Measurements from ENCODE around the gene NR5A2. TPM values are rescaled to one million over a fixed set of nuclear protein-coding genes. Genes with fewer than 3 reads are reported as not detected.
A peak's percentile ranks its signal among the peaks of the same experiment; 100 is the strongest.

Gene NR5A2
- polyA plus RNA-seq, 1 donor from 2014 or later, result 0.09 TPM

DNA sequence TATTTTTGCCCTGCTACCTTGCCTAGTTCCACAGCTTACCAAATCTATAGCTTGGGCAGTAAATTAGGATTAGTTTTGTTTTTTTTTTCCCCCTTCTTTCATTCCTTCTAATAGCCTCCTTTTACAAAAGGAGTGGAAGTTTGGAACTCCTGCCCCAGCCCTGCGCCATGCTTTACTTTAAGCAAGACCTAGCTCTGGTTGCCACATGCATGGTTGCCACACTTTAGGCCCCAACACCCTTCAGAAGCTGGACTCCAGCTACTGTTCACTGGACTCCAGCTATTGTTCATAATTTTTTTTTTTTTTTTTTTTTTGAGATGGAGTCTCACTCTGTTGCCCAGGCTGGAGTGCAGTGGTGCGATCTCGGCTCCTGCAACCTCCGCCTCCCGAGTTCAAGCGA lies 115.8 kb downstream of the NR5A2 start:
- Mint-ChIP-seq H3K27me3 (no peaks in the 10 kb centered on the region), H3K4me3 (no peak overlapping the region), H3K27ac (peak overlapping the region in 1 of 3 donors; percentile 39), H3K36me3 (no peaks in the 10 kb centered on the region), H3K4me1 (peaks cover 7 to 17% (median 10%) of the 10 kb centered on the region in 3 donors), H3K9me3 (peaks cover 0 to 1% (median 0%) of the 10 kb centered on the region in 3 donors)

DNA sequence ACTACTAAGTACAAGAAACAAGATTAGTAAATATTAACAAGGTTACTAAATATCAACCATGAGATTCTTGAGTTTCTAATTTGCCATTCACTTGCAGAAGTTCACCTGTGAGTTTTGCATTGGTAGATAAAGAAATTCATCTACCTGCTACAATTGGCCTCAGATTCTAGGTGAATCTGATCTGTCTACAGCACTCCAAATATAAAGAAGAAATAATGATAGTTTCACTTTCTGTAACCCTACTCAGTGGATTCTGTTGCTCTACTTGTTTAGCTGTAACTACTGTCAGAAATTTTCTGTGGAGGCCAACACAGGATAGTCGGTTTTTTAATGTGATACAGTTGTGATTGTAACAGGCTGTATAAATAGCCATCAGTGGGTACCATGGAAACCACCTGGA lies 118.6 kb downstream of the NR5A2 start:
- no peak overlapping the region for H3K27ac Mint-ChIP-seq
- no peaks in the 10 kb centered on the region for H3K36me3 Mint-ChIP-seq
- no peak overlapping the region for H3K4me3 Mint-ChIP-seq
- H3K27me3 Mint-ChIP-seq, result no peaks in the 10 kb centered on the region
- peaks cover 19 to 27% (median 25%) of the 10 kb centered on the region in 3 donors for H3K4me1 Mint-ChIP-seq
- H3K9me3 Mint-ChIP-seq, result peaks cover 0 to 1% (median 0%) of the 10 kb centered on the region in 3 donors

GRCh38 chr1:200147094-200147493 lies 119.6 kb downstream of the NR5A2 start:
- H3K27me3 Mint-ChIP-seq, result no peaks in the 10 kb centered on the region
- H3K4me1 Mint-ChIP-seq, result peaks cover 21 to 31% (median 25%) of the 10 kb centered on the region in 3 donors
- peaks cover 0 to 1% (median 0%) of the 10 kb centered on the region in 3 donors for H3K9me3 Mint-ChIP-seq
- peak overlapping the region in 1 of 4 donors; percentile 33 for H3K4me3 Mint-ChIP-seq
- no peaks in the 10 kb centered on the region for H3K36me3 Mint-ChIP-seq
- H3K27ac Mint-ChIP-seq, result no peak overlapping the region

GRCh38 chr1:200147742-200148141 lies 120.2 kb downstream of the NR5A2 start:
- Mint-ChIP-seq H3K9me3 (peaks cover 0 to 1% (median 0%) of the 10 kb centered on the region in 3 donors), H3K27me3 (no peaks in the 10 kb centered on the region), H3K4me3 (no peak overlapping the region), H3K27ac (no peak overlapping the region), H3K36me3 (no peaks in the 10 kb centered on the region), H3K4me1 (peaks cover 27 to 36% (median 28%) of the 10 kb centered on the region in 3 donors)

DNA sequence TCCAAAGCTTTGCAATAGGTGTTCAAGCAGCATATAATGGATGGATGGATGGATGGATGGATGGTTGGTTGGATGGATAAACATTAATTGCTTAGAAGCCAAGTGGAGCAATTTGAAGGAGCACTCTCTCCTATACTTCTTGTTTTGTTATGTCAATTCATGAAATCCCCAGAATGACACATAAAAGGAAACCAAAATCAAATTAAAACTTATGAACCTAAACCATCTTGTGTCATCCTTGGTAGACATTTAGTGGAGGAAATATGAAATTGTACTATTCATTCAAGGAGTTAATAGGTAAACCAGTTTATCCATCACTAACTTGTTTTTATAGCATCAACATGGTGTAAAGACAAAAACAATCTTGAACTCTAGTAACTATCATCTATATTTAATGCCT lies 122.5 kb downstream of the NR5A2 start:
- H3K27me3 Mint-ChIP-seq, result no peaks in the 10 kb centered on the region
- peaks cover 37 to 51% (median 40%) of the 10 kb centered on the region in 3 donors for H3K4me1 Mint-ChIP-seq
- H3K36me3 Mint-ChIP-seq, result no peaks in the 10 kb centered on the region
- peak overlapping the region in 1 of 4 donors; percentile 81 for H3K4me3 Mint-ChIP-seq
- H3K27ac Mint-ChIP-seq, result peak overlapping the region in 2 of 3 donors; percentile 54 to 69
- H3K9me3 Mint-ChIP-seq, result peaks cover 0 to 1% (median 0%) of the 10 kb centered on the region in 3 donors

- Mint-ChIP-seq H3K27me3 (no peaks in the 10 kb centered on the region), H3K4me1 (peaks cover 37 to 55% (median 40%) of the 10 kb centered on the region in 3 donors), H3K4me3 (peak overlapping the region in 2 of 4 donors; percentile 10 to 81), H3K36me3 (no peaks in the 10 kb centered on the region), H3K27ac (peak overlapping the region in 2 of 3 donors; percentile 54 to 60), H3K9me3 (peaks cover 0 to 1% (median 0%) of the 10 kb centered on the region in 3 donors)
These were observed 123.2 kb downstream of the NR5A2 start for GRCh38 chr1:200150721-200151120.

- peak overlapping the region in 2 of 3 donors; percentile 95 to 99 for H3K27ac Mint-ChIP-seq
- peak overlapping the region in 3 of 4 donors; percentile 76 to 91 (median 84) for H3K4me3 Mint-ChIP-seq
- no peaks in the 10 kb centered on the region for H3K36me3 Mint-ChIP-seq
- H3K27me3 Mint-ChIP-seq, result no peaks in the 10 kb centered on the region
- peaks cover 31 to 57% (median 36%) of the 10 kb centered on the region in 3 donors for H3K4me1 Mint-ChIP-seq
- peaks cover 0 to 1% (median 0%) of the 10 kb centered on the region in 3 donors for H3K9me3 Mint-ChIP-seq
These were observed 124.8 kb downstream of the NR5A2 start for GRCh38 chr1:200152336-200152735.

DNA sequence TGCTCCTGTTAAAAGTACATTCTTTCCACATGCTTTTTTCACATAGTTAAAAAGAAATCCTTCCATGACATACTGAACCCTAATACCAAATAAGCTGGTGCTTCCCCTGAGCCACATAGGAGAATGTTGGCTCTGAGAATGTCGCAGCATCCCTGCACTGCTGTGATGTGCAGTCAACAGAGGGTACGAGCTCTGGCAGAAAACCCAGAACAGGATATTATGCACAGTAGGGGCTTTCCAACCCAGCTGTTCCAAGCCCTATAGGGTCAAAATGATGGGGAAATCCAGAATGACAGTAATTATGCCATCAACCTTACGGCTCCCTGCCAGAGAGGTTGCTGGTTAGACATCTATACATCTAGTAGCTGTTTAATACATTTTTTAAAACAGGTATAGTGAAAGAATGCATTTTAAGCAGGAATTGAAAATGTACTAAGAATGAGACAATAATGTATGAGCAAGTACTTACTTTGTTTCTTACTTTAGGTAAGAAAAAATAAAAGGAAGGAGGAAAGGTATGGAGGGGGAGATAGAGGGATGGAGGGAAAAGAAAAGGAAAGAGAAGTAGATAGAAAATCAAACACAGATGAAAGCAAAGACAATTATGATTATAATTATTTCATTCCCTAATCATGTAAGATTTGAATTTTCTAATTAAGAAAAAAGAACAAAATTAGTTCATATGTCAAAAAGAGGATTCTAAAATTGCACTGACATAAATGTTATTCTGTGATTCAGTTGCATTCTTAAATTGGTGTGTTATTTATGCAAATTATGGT lies 126.0 kb downstream of the NR5A2 start:
- no peaks in the 10 kb centered on the region for H3K36me3 Mint-ChIP-seq
- peaks cover 31 to 57% (median 36%) of the 10 kb centered on the region in 3 donors for H3K4me1 Mint-ChIP-seq

GRCh38 chr1:200154069-200154767 lies 126.7 kb downstream of the NR5A2 start:
- H3K9me3 Mint-ChIP-seq, result no peaks in the 10 kb centered on the region
- no peaks in the 10 kb centered on the region for H3K36me3 Mint-ChIP-seq
- H3K27ac Mint-ChIP-seq, result peak overlapping the region; percentile 83 to 99 (median 95)
- H3K27me3 Mint-ChIP-seq, result no peaks in the 10 kb centered on the region
- H3K4me3 Mint-ChIP-seq, result peak overlapping the region; percentile 4 to 87 (median 67)
- H3K4me1 Mint-ChIP-seq, result peaks cover 31 to 56% (median 36%) of the 10 kb centered on the region in 3 donors

More for the DNA sequence above, 126.0 kb downstream of the NR5A2 start:
- Mint-ChIP-seq H3K27me3 (no peaks in the 10 kb centered on the region), H3K9me3 (no peaks in the 10 kb centered on the region), H3K4me3 (peak overlapping the region; percentile 69 to 91 (median 80)), H3K27ac (peak overlapping the region; percentile 83 to 99 (median 95))

- H3K27ac Mint-ChIP-seq, result no peak overlapping the region
- H3K27me3 Mint-ChIP-seq, result no peaks in the 10 kb centered on the region
- H3K36me3 Mint-ChIP-seq, result no peaks in the 10 kb centered on the region
- H3K4me3 Mint-ChIP-seq, result no peak overlapping the region
- H3K4me1 Mint-ChIP-seq, result peaks cover 15 to 28% (median 17%) of the 10 kb centered on the region in 3 donors
- H3K9me3 Mint-ChIP-seq, result no peaks in the 10 kb centered on the region
These were observed 130.2 kb downstream of the NR5A2 start for GRCh38 chr1:200157715-200158114.

- Mint-ChIP-seq H3K4me3 (no peak overlapping the region), H3K4me1 (peaks cover 0 to 8% (median 8%) of the 10 kb centered on the region in 3 donors), H3K27ac (no peak overlapping the region), H3K27me3 (no peaks in the 10 kb centered on the region), H3K36me3 (no peaks in the 10 kb centered on the region), H3K9me3 (no peaks in the 10 kb centered on the region)
These were observed 134.3 kb downstream of the NR5A2 start for GRCh38 chr1:200161801-200162200.

- no peak overlapping the region for H3K4me3 Mint-ChIP-seq
- no peaks in the 10 kb centered on the region for H3K9me3 Mint-ChIP-seq
- H3K27ac Mint-ChIP-seq, result no peak overlapping the region
- no peaks in the 10 kb centered on the region for H3K36me3 Mint-ChIP-seq
- peaks cover 0 to 8% (median 7%) of the 10 kb centered on the region in 3 donors for H3K4me1 Mint-ChIP-seq
- H3K27me3 Mint-ChIP-seq, result no peaks in the 10 kb centered on the region
These were observed 134.7 kb downstream of the NR5A2 start for GRCh38 chr1:200162258-200162657.

DNA sequence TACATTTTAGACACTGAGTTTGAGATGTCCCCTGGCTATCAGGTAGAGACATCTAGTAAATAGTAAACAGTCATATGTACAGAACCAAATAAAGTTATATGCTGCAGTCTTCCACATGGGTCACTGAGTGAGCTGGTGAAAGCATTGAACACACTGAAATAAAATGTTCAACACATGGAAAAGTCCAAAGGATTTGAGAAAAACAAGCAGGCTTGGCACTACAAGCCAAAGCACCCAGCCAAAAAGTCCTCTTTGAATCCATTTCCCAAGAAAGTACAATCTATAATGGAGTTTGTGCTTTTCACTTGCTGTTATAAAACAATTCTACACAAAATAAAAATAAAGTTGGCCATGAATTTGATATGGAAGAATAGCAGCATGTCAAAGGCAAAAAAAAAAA lies 135.4 kb downstream of the NR5A2 start:
- H3K9me3 Mint-ChIP-seq, result no peaks in the 10 kb centered on the region
- H3K4me1 Mint-ChIP-seq, result peaks cover 0 to 8% (median 7%) of the 10 kb centered on the region in 3 donors
- no peaks in the 10 kb centered on the region for H3K27me3 Mint-ChIP-seq
- no peak overlapping the region for H3K4me3 Mint-ChIP-seq
- H3K27ac Mint-ChIP-seq, result no peak overlapping the region
- no peaks in the 10 kb centered on the region for H3K36me3 Mint-ChIP-seq

DNA sequence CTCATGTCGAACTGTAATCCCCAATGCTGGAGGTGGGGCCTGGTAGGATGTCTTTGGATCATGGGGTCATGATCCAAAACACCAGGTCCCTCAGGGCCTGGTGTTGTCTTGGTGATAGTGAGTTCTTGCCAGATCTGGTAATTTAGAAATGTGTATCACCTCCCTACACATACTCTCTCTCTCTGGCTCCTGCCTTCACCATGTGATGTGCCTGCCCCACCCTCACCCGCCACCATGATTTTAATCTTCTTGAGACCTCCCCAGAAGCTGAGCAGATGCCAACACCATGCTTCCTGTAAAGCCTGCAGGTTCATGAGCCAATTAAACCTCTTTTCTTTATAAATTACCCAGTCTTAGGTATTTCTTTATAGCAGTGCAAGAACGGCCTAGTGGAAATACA lies 136.4 kb downstream of the NR5A2 start:
- Mint-ChIP-seq H3K4me1 (peaks cover 0 to 8% (median 7%) of the 10 kb centered on the region in 3 donors), H3K36me3 (no peaks in the 10 kb centered on the region), H3K9me3 (no peaks in the 10 kb centered on the region), H3K27me3 (no peaks in the 10 kb centered on the region), H3K27ac (no peak overlapping the region), H3K4me3 (no peak overlapping the region)
